Natural killer cell treated with Interleukin-12 subunit alpha and Interleukin-12 subunit beta and Interleukin-15 and Interleukin-18, amount 100 ng/mL, for 72 hours (primary cell): Measurements from ENCODE around the gene DIO1. TPM values are rescaled to one million over a fixed set of nuclear protein-coding genes. Genes with fewer than 3 reads are reported as not detected.
"Not testable (repeated sequence)": the region's sequence is repeated elsewhere in the genome, so short reads cannot be mapped to it uniquely, and the experiment has no call there.

Source experiments
- ATAC-seq, 2 donors: fragments of 150-1000 bp; cut with Tn5 transposase in 1 of 2; sonication (Bioruptor Pico), chemical (Tn5 transposase) in 1 of 2; 2 replicates each; pipeline ENCODE4 v1.10.0; 2021
- DNase-seq: peaks from one replicate; pipeline ENCODE4 v3.0.0; 2022; ENCODE audit warnings: low spot score
- H3K27ac Mint-ChIP-seq, 2 donors: 1 replicate in 1 of 2; 2 replicates in 1 of 2; pipeline ENCODE4 v1.8.0; 2022; ENCODE audit warnings: mixed read lengths in 2 of 2, mild to moderate bottlenecking in 1 of 2, moderate library complexity in 1 of 2
- H3K27me3 Mint-ChIP-seq, 2 donors: 1 replicate in 1 of 2; 2 replicates in 1 of 2; pipeline ENCODE4 v1.8.0; 2022; ENCODE audit warnings: mixed read lengths in 2 of 2
- H3K36me3 Mint-ChIP-seq: one replicate; pipeline ENCODE4 v1.8.0; 2022; ENCODE audit warnings: mixed read lengths
- H3K4me1 Mint-ChIP-seq, 2 donors: 1 replicate in 1 of 2; 2 replicates in 1 of 2; pipeline ENCODE4 v1.8.0; 2022; ENCODE audit warnings: low read depth in 2 of 2, mixed read lengths in 2 of 2, mild to moderate bottlenecking in 1 of 2
- H3K4me3 Mint-ChIP-seq: one replicate; pipeline ENCODE4 v1.8.0; 2022; ENCODE audit warnings: mixed read lengths
- H3K9me3 Mint-ChIP-seq: 2 replicates; pipeline ENCODE4 v1.8.0; 2022; ENCODE audit warnings: mixed read lengths
- total RNA-seq, 2 donors: library from RNA; stranded (reverse); gene quantifications; one replicate each; pipeline ENCODE4 v1.2.3, GENCODE V29; 2022

DIO1 gene
- total RNA-seq, 2 donors from 2014 or later = not detected

DNA sequence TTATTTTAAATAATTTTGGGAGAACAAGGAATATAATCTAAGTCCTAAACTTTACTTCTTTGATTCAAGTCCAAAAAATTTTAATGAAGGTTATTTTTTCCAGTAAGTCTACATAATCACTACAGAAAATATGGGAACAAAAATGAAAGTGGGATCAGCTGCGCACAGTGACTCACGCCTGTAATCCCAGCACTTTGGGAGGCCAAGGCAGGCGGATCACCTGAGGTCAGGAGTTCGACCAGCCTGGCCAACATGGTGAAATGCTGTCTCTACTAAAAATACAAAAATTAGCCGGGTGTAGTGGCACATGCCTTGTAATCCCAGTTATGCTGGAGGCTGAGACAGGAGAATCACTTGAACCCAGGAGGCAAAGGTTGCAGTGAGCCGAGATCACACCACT, 10.4 kb upstream of the DIO1 start:
- peaks cover 6 to 10% of the 10 kb centered on the region in 2 donors for H3K4me1 Mint-ChIP-seq
- peak overlapping the region in 1 of 2 donors; percentile 60 for H3K27ac Mint-ChIP-seq

GRCh38 chr1:53888681-53889080, 5.3 kb upstream of the DIO1 start:
- ATAC-seq = no peak
- Mint-ChIP-seq H3K27me3 (peaks cover 0 to 4% of the 10 kb centered on the region in 2 donors), H3K9me3 (no peaks in the 10 kb centered on the region), H3K4me3 (peak overlapping the region; percentile 100), H3K27ac (peak overlapping the region; percentile 99 to 100), H3K36me3 (no peaks in the 10 kb centered on the region), H3K4me1 (peaks cover 32 to 33% of the 10 kb centered on the region in 2 donors)
- DNase-seq = no peak

More for the DNA sequence above, 10.4 kb upstream of the DIO1 start:
- H3K36me3 Mint-ChIP-seq, DNase-seq, ATAC-seq, H3K4me3 Mint-ChIP-seq, H3K9me3 Mint-ChIP-seq, H3K27me3 Mint-ChIP-seq: not testable (repeated sequence)

- Mint-ChIP-seq H3K9me3 (no peaks in the 10 kb centered on the region), H3K4me1 (peaks cover 32 to 38% of the 10 kb centered on the region in 2 donors), H3K27ac (peak within 1 kb of the TSS; percentile 99 to 100), H3K27me3 (peaks cover 0 to 5% of the 10 kb centered on the region in 2 donors), H3K36me3 (no peaks in the 10 kb centered on the region), H3K4me3 (peak within 1 kb of the TSS; percentile 100)
- peak; percentile 95 to 96 for ATAC-seq
- peak; percentile 92 for DNase-seq
Measured at GRCh38 chr1:53889304-53890298, 4.4 kb upstream of the DIO1 start, which contains the start of gene YIPF1. Gene YIPF1 (minus strand): TSS chr1:53889797. CDS start chr1:53888937, 860 bp downstream.

GRCh38 chr1:53890522-53890941, 3.5 kb upstream of the DIO1 start:
- no peaks in the 10 kb centered on the region for H3K36me3 Mint-ChIP-seq
- no peak for ATAC-seq
- peak overlapping the region; percentile 99 to 100 for H3K27ac Mint-ChIP-seq
- no peak for DNase-seq
- H3K9me3 Mint-ChIP-seq = no peaks in the 10 kb centered on the region
- H3K4me1 Mint-ChIP-seq = peaks cover 32 to 43% of the 10 kb centered on the region in 2 donors
- peak overlapping the region; percentile 100 for H3K4me3 Mint-ChIP-seq
- H3K27me3 Mint-ChIP-seq = peaks cover 3 to 11% of the 10 kb centered on the region in 2 donors

DNA sequence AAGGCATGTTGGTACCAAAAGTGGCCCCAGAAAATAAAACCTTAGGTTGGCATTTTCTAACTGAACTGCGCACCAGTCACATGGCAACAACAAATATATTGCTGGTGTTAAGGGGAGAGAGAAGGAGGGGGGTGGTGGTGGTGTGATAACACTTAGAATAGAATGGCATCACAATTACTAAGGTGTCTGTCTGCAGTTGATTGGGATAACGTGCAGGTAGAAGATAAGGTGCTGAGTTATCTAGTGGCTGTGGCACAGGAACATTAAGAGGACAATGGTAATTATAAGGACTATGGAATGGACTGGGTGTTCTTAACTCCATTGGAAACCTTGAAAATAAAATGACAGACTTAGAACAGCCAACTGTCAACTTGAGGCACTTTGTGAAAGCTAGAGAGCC, 3.0 kb upstream of the DIO1 start:
- DNase-seq = no peak
- H3K4me3 Mint-ChIP-seq = peak overlapping the region; percentile 100
- no peak for ATAC-seq
- H3K36me3 Mint-ChIP-seq = no peaks in the 10 kb centered on the region
- H3K27ac Mint-ChIP-seq = peak overlapping the region; percentile 99 to 100
- peaks cover 7 to 15% of the 10 kb centered on the region in 2 donors for H3K27me3 Mint-ChIP-seq
- H3K4me1 Mint-ChIP-seq = peaks cover 32 to 47% of the 10 kb centered on the region in 2 donors
- H3K9me3 Mint-ChIP-seq = no peaks in the 10 kb centered on the region

DNA sequence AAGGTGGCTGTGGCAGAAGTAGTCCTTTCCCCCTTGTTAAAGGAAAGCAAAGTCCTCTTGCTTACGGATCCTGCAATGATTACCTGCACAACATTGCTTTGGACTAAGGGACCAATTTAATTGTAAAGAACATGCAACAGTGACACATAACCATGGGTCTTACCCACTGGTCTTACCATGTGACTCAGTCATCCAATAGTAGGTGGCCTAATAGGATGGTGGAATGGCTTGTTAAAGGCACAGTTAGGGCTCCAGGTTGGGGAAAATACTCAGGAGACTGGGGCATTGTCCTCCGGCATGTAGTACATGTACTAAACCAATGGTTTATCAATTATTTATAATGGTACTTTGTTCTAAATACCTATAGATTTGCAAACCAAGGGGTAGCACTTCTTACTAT, 2.3 kb upstream of the DIO1 start:
- DNase-seq (no peak), ATAC-seq (no peak)
- Mint-ChIP-seq H3K4me3 (no peak overlapping the region), H3K27ac (no peak overlapping the region), H3K9me3 (no peaks in the 10 kb centered on the region), H3K36me3 (no peaks in the 10 kb centered on the region), H3K4me1 (peaks cover 32 to 47% of the 10 kb centered on the region in 2 donors), H3K27me3 (peaks cover 7 to 15% of the 10 kb centered on the region in 2 donors)

GRCh38 chr1:53892911-53893310, 1.1 kb upstream of the DIO1 start:
- H3K36me3 Mint-ChIP-seq = no peaks in the 10 kb centered on the region
- DNase-seq (no peak), ATAC-seq (no peak)
- peaks cover 7 to 15% of the 10 kb centered on the region in 2 donors for H3K27me3 Mint-ChIP-seq
- H3K4me3 Mint-ChIP-seq = no peak overlapping the region
- peak overlapping the region in 1 of 2 donors; percentile 61 for H3K27ac Mint-ChIP-seq
- H3K4me1 Mint-ChIP-seq = peaks cover 24 to 44% of the 10 kb centered on the region in 2 donors
- no peaks in the 10 kb centered on the region for H3K9me3 Mint-ChIP-seq

DNA sequence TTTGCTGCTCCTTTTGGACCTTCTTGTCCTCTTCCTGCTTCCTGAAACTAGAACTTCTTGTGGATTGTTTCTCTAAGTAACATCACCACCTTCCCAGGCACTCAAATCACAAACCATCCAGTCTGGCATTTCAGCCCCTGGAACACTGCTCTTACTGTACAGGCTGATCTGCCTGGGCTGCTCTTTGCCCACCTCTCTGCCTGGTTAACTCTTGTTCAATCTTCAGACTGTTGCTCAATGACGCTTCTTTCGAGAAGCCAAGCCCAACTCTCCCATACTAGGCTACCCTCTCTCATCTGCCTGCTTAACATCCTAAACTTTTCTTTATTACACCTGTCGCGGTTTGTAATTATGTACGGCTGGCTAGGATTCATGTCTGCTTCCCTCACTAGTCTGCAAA, 657 bp downstream of the DIO1 start:
- no peak overlapping the region for H3K27ac Mint-ChIP-seq

GRCh38 chr1:53895421-53895820, 1.4 kb downstream of the DIO1 start:
- Mint-ChIP-seq H3K27ac (no peak overlapping the region), H3K27me3 (peaks cover 7 to 15% of the 10 kb centered on the region in 2 donors)

More for the DNA sequence above, 657 bp downstream of the DIO1 start:
- peaks cover 13 to 34% of the 10 kb centered on the region in 2 donors for H3K4me1 Mint-ChIP-seq
- no peak overlapping the region for H3K4me3 Mint-ChIP-seq
- peaks cover 7 to 15% of the 10 kb centered on the region in 2 donors for H3K27me3 Mint-ChIP-seq
- no peaks in the 10 kb centered on the region for H3K36me3 Mint-ChIP-seq
- H3K9me3 Mint-ChIP-seq = no peaks in the 10 kb centered on the region
- ATAC-seq (no peak), DNase-seq (no peak)

GRCh38 chr1:53896635-53897229, 2.7 kb downstream of the DIO1 start:
- peaks cover 7 to 15% of the 10 kb centered on the region in 2 donors for H3K27me3 Mint-ChIP-seq
- no peaks in the 10 kb centered on the region for H3K9me3 Mint-ChIP-seq
- H3K4me3 Mint-ChIP-seq = no peak overlapping the region
- H3K4me1 Mint-ChIP-seq = peaks cover 7 to 28% of the 10 kb centered on the region in 2 donors
- no peak overlapping the region for H3K27ac Mint-ChIP-seq
- ATAC-seq (no peak), DNase-seq (no peak)
- no peaks in the 10 kb centered on the region for H3K36me3 Mint-ChIP-seq

More at GRCh38 chr1:53895421-53895820, 1.4 kb downstream of the DIO1 start:
- ATAC-seq (no peak), DNase-seq (no peak)
- H3K4me1 Mint-ChIP-seq = peaks cover 7 to 28% of the 10 kb centered on the region in 2 donors
- no peaks in the 10 kb centered on the region for H3K9me3 Mint-ChIP-seq
- no peak overlapping the region for H3K4me3 Mint-ChIP-seq
- no peaks in the 10 kb centered on the region for H3K36me3 Mint-ChIP-seq

DNA sequence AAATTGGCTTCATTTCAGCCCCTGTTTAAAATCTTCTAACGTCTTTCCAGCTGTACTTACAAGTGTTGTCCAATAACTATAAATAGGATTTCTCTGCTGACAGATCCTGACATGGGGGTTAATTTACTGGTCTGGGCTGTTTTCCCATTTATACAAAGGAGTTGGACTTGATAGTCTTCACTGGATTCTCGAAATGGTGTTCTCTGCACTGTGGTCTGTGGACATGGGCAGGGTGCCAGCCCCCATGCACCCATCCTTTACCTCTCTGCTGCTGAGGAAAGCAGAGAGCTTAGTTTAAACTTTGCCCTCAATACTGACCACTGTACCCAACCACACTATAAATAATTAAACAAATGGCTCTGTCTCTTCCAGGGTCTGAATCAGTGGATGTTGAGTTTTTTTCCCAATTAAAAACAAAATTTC, 5.2 kb downstream of the DIO1 start:
- Mint-ChIP-seq H3K4me3 (no peak overlapping the region), H3K27ac (no peak overlapping the region), H3K27me3 (peaks cover 7 to 10% of the 10 kb centered on the region in 2 donors), H3K4me1 (peaks cover 13 to 21% of the 10 kb centered on the region in 2 donors), H3K9me3 (no peaks in the 10 kb centered on the region), H3K36me3 (no peaks in the 10 kb centered on the region)
- no peak for DNase-seq
- no peak for ATAC-seq

- no peak overlapping the region for H3K4me3 Mint-ChIP-seq
- H3K27ac Mint-ChIP-seq = no peak overlapping the region
- ATAC-seq (no peak), DNase-seq (no peak)
- no peaks in the 10 kb centered on the region for H3K9me3 Mint-ChIP-seq
- H3K36me3 Mint-ChIP-seq = no peaks in the 10 kb centered on the region
- peaks cover 13 to 18% of the 10 kb centered on the region in 2 donors for H3K4me1 Mint-ChIP-seq
- H3K27me3 Mint-ChIP-seq = peaks cover 7 to 8% of the 10 kb centered on the region in 2 donors
Measured at GRCh38 chr1:53899708-53900107, 5.7 kb downstream of the DIO1 start.

DNA sequence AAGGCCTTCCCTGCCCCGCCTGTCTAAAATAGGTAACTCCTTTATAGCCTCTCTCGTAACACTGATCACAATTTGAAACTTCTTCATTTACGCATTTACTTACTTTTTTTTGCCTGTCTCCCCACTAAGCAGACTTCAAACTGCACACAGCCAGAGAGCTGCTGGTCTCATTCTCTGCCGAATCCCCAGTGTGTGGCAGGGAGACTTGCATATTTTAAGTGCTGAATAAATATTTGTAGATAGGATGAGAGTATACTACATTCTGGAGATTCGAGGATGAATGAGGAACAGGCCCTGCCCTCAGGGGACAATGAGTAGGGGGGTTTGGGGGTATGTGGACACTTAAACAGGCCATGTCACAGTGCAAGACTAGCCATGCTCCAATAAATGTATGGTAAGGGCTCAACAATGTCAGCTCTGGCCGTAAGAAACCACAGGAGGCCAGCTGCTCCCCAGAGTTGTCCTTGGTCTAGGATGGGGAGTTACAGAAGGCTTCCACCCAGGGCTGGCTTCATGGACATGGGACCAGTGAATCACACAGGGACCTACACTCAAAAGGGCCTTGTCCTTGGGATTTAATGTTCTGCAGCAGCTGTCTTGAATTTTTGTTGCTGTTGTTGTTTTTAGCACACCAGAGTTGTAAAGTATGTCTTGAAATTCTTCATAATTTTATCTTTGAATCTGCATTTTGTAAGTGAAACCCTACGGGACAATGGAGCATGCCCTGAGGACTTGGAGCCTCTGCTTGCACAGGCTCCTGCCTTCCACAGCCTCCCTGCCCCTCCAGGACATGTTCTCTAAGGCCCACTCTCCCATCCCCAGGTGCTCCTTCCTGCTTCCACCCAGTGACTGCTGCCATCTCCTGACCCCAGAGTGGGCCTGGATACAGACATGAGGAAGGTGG, 8.5 kb downstream of the DIO1 start:
- no peak overlapping the region for H3K4me3 Mint-ChIP-seq
- no peaks in the 10 kb centered on the region for H3K36me3 Mint-ChIP-seq
- H3K9me3 Mint-ChIP-seq = no peaks in the 10 kb centered on the region
- peaks cover 10 to 13% of the 10 kb centered on the region in 2 donors for H3K4me1 Mint-ChIP-seq
- no peak for ATAC-seq
- peak overlapping the region in 1 of 2 donors; percentile 32 for H3K27ac Mint-ChIP-seq
- H3K27me3 Mint-ChIP-seq = no peaks in the 10 kb centered on the region
- no peak for DNase-seq
